ENCODE results near the gene CD81. TPM values are rescaled to one million over a fixed set of nuclear protein-coding genes. Genes with fewer than 3 reads are reported as not detected.

Gene CD81
- total RNA-seq, 1 experiment from 2014 or later = 237 TPM

DNA sequence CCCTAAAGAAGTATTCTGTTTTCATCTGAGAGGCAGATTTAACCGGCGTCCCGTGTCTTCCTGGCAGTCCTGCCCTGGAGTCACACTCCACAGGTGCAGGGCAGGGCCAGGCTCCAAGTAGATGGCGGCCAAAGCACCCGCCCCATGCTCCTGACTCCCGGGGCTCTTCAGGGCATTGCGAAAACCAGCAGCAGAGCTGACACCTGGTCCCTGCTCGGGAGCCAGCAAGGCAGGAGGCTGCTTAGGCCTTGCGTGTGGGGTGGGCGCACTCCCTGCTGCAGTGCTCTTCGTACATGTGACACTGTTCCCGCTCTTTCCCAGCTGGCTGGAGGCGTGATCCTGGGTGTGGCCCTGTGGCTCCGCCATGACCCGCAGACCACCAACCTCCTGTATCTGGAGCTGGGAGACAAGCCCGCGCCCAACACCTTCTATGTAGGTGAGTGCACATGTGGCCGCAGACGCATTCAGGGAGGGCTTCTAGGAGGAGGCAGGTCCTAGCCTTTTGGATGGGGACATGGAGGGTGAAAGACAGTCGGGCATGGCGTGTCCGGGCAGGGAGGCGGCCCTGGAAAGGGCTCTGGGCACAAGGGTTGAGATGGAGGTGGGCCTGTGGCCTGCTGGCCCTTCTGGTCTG lies 13.1 kb downstream of the CD81 start:
- ATAC-seq (no peak), DNase-seq (ENCODE audit: low spot score) (no peak)
- no peaks in the 10 kb centered on the region for H3K27me3 Mint-ChIP-seq (ENCODE audit: low read depth)
- H3K4me1 Mint-ChIP-seq = peaks cover 9% of the 10 kb centered on the region; the same call in 1 of the 2 replicates
- CTCF ChIA-PET = interaction anchor here (0.6 to 1.6 kb wide), 5 partner anchors 8 to 87 kb away, joined by 3 to 5 read pairs (median 3); partner anchors contain the start of genes CD81 and TSSC4
- no peaks in the 10 kb centered on the region for H3K9me3 Mint-ChIP-seq
- no peak for TF ChIP-seq USF1 (CRISPR knock-in tag; IDR thresholded peaks at IDR 0.05)
- POLR2A ChIA-PET = interaction anchor here (1.4 kb wide), 1 partner anchor 10 kb away, joined by 6 read pairs; the partner anchor contains the start of gene TSSC4
- peak overlapping the region; percentile 34; the same call in 1 of the 2 replicates for H3K27ac Mint-ChIP-seq
- H3K36me3 Mint-ChIP-seq = no peaks in the 10 kb centered on the region
- H3K4me3 Mint-ChIP-seq = no peak overlapping the region

GRCh38 chr11:2390725-2391151 lies 13.6 kb downstream of the CD81 start:
- CTCF ChIA-PET = interaction anchor here (0.6 to 1.6 kb wide), 5 partner anchors 9 to 88 kb away, joined by 3 to 5 read pairs (median 3); partner anchors contain the start of genes CD81 and TSSC4
- H3K27ac Mint-ChIP-seq = no peak overlapping the region

More at GRCh38 chr11:2390725-2391151, 13.6 kb downstream of the CD81 start:
- peak; percentile 54 for ATAC-seq
- Mint-ChIP-seq H3K9me3 (no peaks in the 10 kb centered on the region), H3K4me3 (no peak overlapping the region), H3K4me1 (peaks cover 9% of the 10 kb centered on the region; the same call in 1 of the 2 replicates), H3K36me3 (no peaks in the 10 kb centered on the region), H3K27me3 (ENCODE audit: low read depth) (no peaks in the 10 kb centered on the region)
- TF ChIP-seq ZNF416 (CRISPR knock-in tag; IDR thresholded peaks at IDR 0.05) = no peak
- no peak for TF ChIP-seq ZNF425 (CRISPR knock-in tag; conservative IDR thresholded peaks at IDR 0.05)
- TF ChIP-seq, protein P1, sequence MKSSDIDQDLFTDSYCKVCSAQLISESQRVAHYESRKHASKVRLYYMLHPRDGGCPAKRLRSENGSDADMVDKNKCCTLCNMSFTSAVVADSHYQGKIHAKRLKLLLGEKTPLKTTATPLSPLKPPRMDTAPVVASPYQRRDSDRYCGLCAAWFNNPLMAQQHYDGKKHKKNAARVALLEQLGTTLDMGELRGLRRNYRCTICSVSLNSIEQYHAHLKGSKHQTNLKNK (CRISPR knock-in tag; IDR thresholded peaks at IDR 0.05) = no peak
- TF ChIP-seq, protein P2, sequence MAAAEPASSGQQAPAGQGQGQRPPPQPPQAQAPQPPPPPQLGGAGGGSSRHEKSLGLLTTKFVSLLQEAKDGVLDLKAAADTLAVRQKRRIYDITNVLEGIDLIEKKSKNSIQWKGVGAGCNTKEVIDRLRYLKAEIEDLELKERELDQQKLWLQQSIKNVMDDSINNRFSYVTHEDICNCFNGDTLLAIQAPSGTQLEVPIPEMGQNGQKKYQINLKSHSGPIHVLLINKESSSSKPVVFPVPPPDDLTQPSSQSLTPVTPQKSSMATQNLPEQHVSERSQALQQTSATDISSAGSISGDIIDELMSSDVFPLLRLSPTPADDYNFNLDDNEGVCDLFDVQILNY (CRISPR knock-in tag; IDR thresholded peaks at IDR 0.05) = no peak
- no peak for TF ChIP-seq OVOL2 (CRISPR knock-in tag; IDR thresholded peaks at IDR 0.05; ENCODE audit: borderline replicate concordance)
- no peak for TF ChIP-seq SOX15 (CRISPR knock-in tag; IDR thresholded peaks at IDR 0.05)
- TF ChIP-seq ZNF532 (CRISPR knock-in tag; IDR thresholded peaks at IDR 0.05; ENCODE audit: borderline replicate concordance) = no peak
- no peak for TF ChIP-seq ATF1 (CRISPR knock-in tag; IDR thresholded peaks at IDR 0.05)
- DNase-seq (ENCODE audit: low spot score) = no peak
- POLR2A ChIA-PET = interaction anchor here (1.4 kb wide), 1 partner anchor 9 kb away, joined by 6 read pairs; the partner anchor contains the start of gene TSSC4

Data from WTC11 (cell line).